Measurements from ENCODE around the gene C11orf91. TPM values are rescaled to one million over a fixed set of nuclear protein-coding genes. Genes with fewer than 3 reads are reported as not detected.
A peak's percentile ranks its signal among the peaks of the same experiment; 100 is the strongest.

C11orf91 gene
- total and polyA plus RNA-seq, 2 of the 8 experiments (the other 6 are each of a cell fraction or from before 2014, with no cell fraction given) = not detected

DNA sequence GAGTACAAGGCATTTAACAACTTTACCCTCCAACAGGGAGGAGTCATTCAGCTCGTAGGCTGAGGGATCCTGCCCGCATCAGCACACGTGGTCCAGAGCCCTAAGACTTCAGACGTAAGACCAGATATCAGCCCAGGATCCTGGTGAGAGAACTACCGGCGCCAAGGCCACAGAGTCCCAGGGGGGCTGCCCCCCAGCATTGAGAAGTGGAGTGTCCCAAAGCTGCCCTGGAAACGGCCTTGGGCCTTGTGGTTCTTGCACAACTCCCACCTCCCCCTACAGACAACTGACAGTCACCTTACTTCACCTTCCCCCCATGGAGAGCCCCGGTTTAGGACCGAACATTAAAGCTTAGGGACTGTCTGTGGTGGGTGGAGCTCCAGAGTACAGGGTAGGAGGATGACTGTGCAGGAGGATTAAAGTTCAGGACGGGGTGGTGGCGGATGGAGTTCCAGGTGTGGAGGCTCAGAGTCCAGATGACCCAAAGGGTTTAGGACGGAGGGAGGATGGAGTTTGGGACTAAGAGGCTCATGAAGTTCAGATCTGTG is 1.0 kb downstream of the C11orf91 start:
- Histone ChIP-seq H3K27ac (ENCODE audit: low read depth, low read length) (no peak overlapping the region), H2BK5ac (ENCODE audit: low read depth, low read length) (no peak overlapping the region), H3K4me3 (ENCODE audit: extremely low read depth in 1 of 4, insufficient read depth in 2 of 4, low read depth in 3 of 4, low read length in 4 of 4) (peak overlapping the region; percentile 20 to 76 (median 54); a peak in 7 of 8 replicates), H3K9me3 (ENCODE audit: insufficient read depth in 2 of 2, low read depth in 1 of 2, low read length in 1 of 2) (no peaks in the 10 kb centered on the region), H3K23ac (ENCODE audit: insufficient read length) (no peak overlapping the region), H3K14ac (ENCODE audit: insufficient read length) (no peak overlapping the region), H3K4me1 (replicated peaks in 1 of 4; ENCODE audit: control insufficient read depth in 3 of 4, insufficient read depth in 4 of 4, low read length in 3 of 4) (peaks cover 0 to 10% (median 6%) of the 10 kb centered on the region in 4 experiments; a peak in 6 of 7 replicates), H2BK12ac (ENCODE audit: low read depth, low read length) (peak overlapping the region; percentile 60; the same call in 1 of the 2 replicates), H3K79me2 (ENCODE audit: control insufficient read depth in 1 of 2, insufficient read depth in 2 of 2, low read length in 2 of 2) (no peaks in the 10 kb centered on the region), H3K4me2 (ENCODE audit: insufficient read depth in 1 of 2, low read depth in 2 of 2, low read length in 2 of 2) (peak overlapping the region; percentile 74 to 77), H4K91ac (replicated peaks; ENCODE audit: insufficient read length, low read length) (no peak overlapping the region), H3K18ac (ENCODE audit: extremely low read depth, low read length) (no peak overlapping the region), H2BK20ac (ENCODE audit: low read length) (no peak overlapping the region), H3K9ac (replicated peaks in 1 of 4; ENCODE audit: extremely low read depth in 1 of 4, low read depth in 3 of 4, low read length in 3 of 4) (no peak overlapping the region), H2AK5ac (ENCODE audit: low read depth, low read length) (no peak overlapping the region), H3K79me1 (ENCODE audit: low read depth, low read length) (no peaks in the 10 kb centered on the region), H3K4ac (replicated peaks; ENCODE audit: insufficient read length, low read depth, low read length) (peak overlapping the region; percentile 71), H4K8ac (ENCODE audit: extremely low read depth, insufficient read depth, low read length) (no peak overlapping the region), H4K20me1 (replicated peaks in 1 of 2; ENCODE audit: control insufficient read depth in 1 of 2, insufficient read depth in 2 of 2, low read length in 2 of 2) (no peaks in the 10 kb centered on the region), H2BK15ac (ENCODE audit: low read length) (no peak overlapping the region), H3K27me3 (replicated peaks in 1 of 4; ENCODE audit: control insufficient read depth in 3 of 4, extremely low read depth in 1 of 4, insufficient read depth in 3 of 4, low read length in 3 of 4) (peaks cover 0 to 9% (median 3%) of the 10 kb centered on the region in 4 experiments; a peak in 4 of 7 replicates), H3K23me2 (ENCODE audit: low read depth, low read length) (peaks cover 7% of the 10 kb centered on the region; the same call in 1 of the 2 replicates), H3K36me3 (ENCODE audit: control insufficient read depth in 2 of 4, insufficient read depth in 4 of 4, low read length in 3 of 4) (no peaks in the 10 kb centered on the region), H3K56ac (replicated peaks; ENCODE audit: insufficient read length, low read depth, low read length) (no peak overlapping the region), H2BK120ac (replicated peaks; ENCODE audit: low read depth, low read length) (no peak overlapping the region), H4K5ac (ENCODE audit: insufficient read length, low read depth, low read length) (no peak overlapping the region), H2AFZ (ENCODE audit: low read length) (no peak overlapping the region)
- ChIA-PET CTCF (ENCODE audit: partially characterized antibody) (interaction anchor here (0.7 to 2.5 kb wide), 6 partner anchors 8 to 337 kb away, joined by 3 to 12 read pairs (median 3); no protein-coding TSS in a partner anchor), POLR2A (ENCODE audit: partially characterized antibody) (interaction anchor here (0.5 to 2.8 kb wide), 3 partner anchors 9 to 75 kb away, joined by 3 to 9 read pairs (median 7); partner anchors contain the start of gene FBXO3)
- WGBS, 2 experiments (ENCODE audit: extremely low coverage in 1 of 2, insufficient coverage in 1 of 2, insufficient read length in 1 of 2, insufficient replicate concordance in 2 of 2, low coverage in 1 of 2, low lambda C conversion rate in 2 of 2, missing lambda C conversion rate in 1 of 2) = 77% methylated on average over 10 of the region's 12 CpGs; no CpG with 5 or more reads in 1 of the 2 experiments
- no peak for DNase-seq (ENCODE audit: low read depth in 1 of 2, low spot score in 2 of 2)
- FAIRE-seq = no peak
- TF ChIP-seq CREB1 (IDR thresholded peaks at IDR 0.05) (no peak), KDM1A (IDR thresholded peaks at IDR 0.05; ENCODE audit: borderline replicate concordance, low read length) (no peak), TCF12 (IDR thresholded peaks at IDR 0.05; ENCODE audit: low read depth, low read length) (no peak), KDM5A (IDR thresholded peaks at IDR 0.05; ENCODE audit: low read length) (no peak), BACH1 (IDR thresholded peaks at IDR 0.05; ENCODE audit: low read length) (no peak), GTF2F1 (IDR thresholded peaks at IDR 0.05; ENCODE audit: borderline replicate concordance, low read depth, low read length) (no peak), CBX5 (IDR thresholded peaks at IDR 0.05; ENCODE audit: low read depth, low read length) (no peak), MAFK (IDR thresholded peaks at IDR 0.05; ENCODE audit: low read depth, low read length) (no peak), EP300 (IDR thresholded peaks at IDR 0.05; ENCODE audit: borderline replicate concordance in 1 of 2, low read depth in 2 of 2, low read length in 2 of 2) (no peak)
- TF ChIP-seq, protein P1, sequence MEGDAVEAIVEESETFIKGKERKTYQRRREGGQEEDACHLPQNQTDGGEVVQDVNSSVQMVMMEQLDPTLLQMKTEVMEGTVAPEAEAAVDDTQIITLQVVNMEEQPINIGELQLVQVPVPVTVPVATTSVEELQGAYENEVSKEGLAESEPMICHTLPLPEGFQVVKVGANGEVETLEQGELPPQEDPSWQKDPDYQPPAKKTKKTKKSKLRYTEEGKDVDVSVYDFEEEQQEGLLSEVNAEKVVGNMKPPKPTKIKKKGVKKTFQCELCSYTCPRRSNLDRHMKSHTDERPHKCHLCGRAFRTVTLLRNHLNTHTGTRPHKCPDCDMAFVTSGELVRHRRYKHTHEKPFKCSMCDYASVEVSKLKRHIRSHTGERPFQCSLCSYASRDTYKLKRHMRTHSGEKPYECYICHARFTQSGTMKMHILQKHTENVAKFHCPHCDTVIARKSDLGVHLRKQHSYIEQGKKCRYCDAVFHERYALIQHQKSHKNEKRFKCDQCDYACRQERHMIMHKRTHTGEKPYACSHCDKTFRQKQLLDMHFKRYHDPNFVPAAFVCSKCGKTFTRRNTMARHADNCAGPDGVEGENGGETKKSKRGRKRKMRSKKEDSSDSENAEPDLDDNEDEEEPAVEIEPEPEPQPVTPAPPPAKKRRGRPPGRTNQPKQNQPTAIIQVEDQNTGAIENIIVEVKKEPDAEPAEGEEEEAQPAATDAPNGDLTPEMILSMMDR (IDR thresholded peaks at IDR 0.05; ENCODE audit: control extremely low read depth in 1 of 3, insufficient read depth in 1 of 3, low read depth in 1 of 3, low read length in 3 of 3) = no peak

All from H1 (cell line).